ENCODE data around the gene CCL15.

CCL15 gene

GRCh38 chr17:35991075-35991474 is 10.3 kb downstream of the CCL15 start:
- no peak for DNase-seq (ENCODE audit: low read depth)

GRCh38 chr17:35988164-35988563 is 13.2 kb downstream of the CCL15 start:
- DNase-seq (ENCODE audit: low read depth): no peak

- DNase-seq (ENCODE audit: low read depth): no peak
Observed at GRCh38 chr17:35986643-35987042, 14.7 kb downstream of the CCL15 start, which contains the start of gene CCL14. TSS of gene CCL14 (minus strand) at chr17:35986729. CDS start at chr17:35986649, 80 bp downstream.

GRCh38 chr17:35984140-35984539 is 17.2 kb downstream of the CCL15 start:
- no peak for DNase-seq (ENCODE audit: low read depth)

GRCh38 chr17:35982409-35983191 is 18.8 kb downstream of the CCL15 start:
- DNase-seq (ENCODE audit: low read depth): no peak

GRCh38 chr17:35981908-35982330 is 19.4 kb downstream of the CCL15 start:
- no peak for DNase-seq (ENCODE audit: low read depth)

GRCh38 chr17:35981246-35981645 is 20.1 kb downstream of the CCL15 start, which contains the start of gene CCL16:
TSS of gene CCL16 (minus strand) at chr17:35981497. CDS start at chr17:35981420, 77 bp downstream.
- no peak for DNase-seq (ENCODE audit: low read depth)

GRCh38 chr17:35978346-35978745 is 23.0 kb downstream of the CCL15 start:
- no peak for DNase-seq (ENCODE audit: low read depth)

GRCh38 chr17:35977509-35977908 is 23.8 kb downstream of the CCL15 start:
- no peak for DNase-seq (ENCODE audit: low read depth)

GRCh38 chr17:35973333-35974260 is 27.8 kb downstream of the CCL15 start:
- DNase-seq (ENCODE audit: low read depth): peak; percentile 15

GRCh38 chr17:35972945-35973332 is 28.4 kb downstream of the CCL15 start:
- no peak for DNase-seq (ENCODE audit: low read depth)

GRCh38 chr17:35972535-35972934 is 28.8 kb downstream of the CCL15 start:
- no peak for DNase-seq (ENCODE audit: low read depth)

- DNase-seq (ENCODE audit: low read depth): no peak
Observed at GRCh38 chr17:35972066-35972465, 29.3 kb downstream of the CCL15 start.

GRCh38 chr17:35969558-35970380 is 31.6 kb downstream of the CCL15 start:
- peak; percentile 60 for DNase-seq (ENCODE audit: low read depth)

GRCh38 chr17:35968520-35969054 is 32.8 kb downstream of the CCL15 start:
- no peak for DNase-seq (ENCODE audit: low read depth)

GRCh38 chr17:35965272-35965671 is 36.1 kb downstream of the CCL15 start:
- no peak for DNase-seq (ENCODE audit: low read depth)

GRCh38 chr17:35963663-35964062 is 37.7 kb downstream of the CCL15 start:
- DNase-seq (ENCODE audit: low read depth): no peak

- DNase-seq (ENCODE audit: low read depth): no peak
Observed at GRCh38 chr17:35953720-35954119, 47.6 kb downstream of the CCL15 start.

GRCh38 chr17:35949401-35949800 is 52.0 kb downstream of the CCL15 start:
- no peak for DNase-seq (ENCODE audit: low read depth)

GRCh38 chr17:35948092-35948491 is 53.3 kb downstream of the CCL15 start:
- DNase-seq (ENCODE audit: low read depth): no peak

Measured in fibroblast of gingiva (primary cell).